Measurements from ENCODE around the gene DMD.
"Not testable (repeated sequence)": the region's sequence is repeated elsewhere in the genome, so short reads cannot be mapped to it uniquely, and the experiment has no call there.

Gene DMD

GRCh38 chrX:33211356-33212260 lies at the start of gene DMD:
TSS of gene DMD (minus strand) at chrX:33211549. CDS start at chrX:33211312, 237 bp downstream.
- no peak for DNase-seq

DNA sequence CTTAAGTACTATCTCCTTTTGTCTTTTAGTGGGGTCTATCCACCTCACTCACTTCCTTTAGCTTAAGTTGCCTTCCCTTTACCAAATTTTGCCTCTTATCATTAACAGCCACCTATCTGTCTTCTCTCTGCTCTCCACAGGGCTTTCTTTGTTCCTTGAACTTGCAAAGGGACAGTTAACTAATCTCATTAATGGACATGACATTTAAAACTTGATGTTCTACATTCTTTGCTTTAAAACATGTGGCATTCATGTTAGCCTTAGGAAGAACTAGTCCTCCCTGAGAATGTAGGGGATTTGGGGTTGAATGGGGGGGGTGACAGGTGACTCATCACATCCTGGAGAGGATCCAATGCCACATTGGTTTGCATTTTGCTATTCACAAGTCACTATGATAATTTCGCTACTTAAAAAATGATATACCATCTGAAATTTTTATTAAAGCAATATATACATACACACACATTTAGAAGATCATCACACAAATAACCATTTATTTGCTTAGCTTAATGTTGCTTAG lies 41.0 kb upstream of the DMD start:
- no peak for DNase-seq

DNA sequence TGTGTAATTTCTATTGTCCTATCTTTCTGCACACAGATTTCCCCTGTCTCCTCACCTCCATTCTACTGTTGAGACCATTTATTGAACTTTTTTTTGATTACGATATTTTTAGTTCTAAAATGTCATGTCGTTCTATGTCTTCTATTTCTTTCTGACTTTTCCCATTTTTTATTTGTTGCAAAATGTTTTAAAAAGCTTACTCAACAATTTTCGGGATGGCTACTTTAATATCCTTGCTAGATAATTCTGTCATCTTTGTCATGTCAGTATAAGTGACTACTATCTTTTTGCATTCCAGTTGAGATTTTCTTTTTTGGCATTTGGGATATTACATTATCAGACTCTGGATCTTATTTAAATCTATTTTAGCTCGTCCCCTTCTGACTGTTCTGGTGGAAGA lies 7.5 kb upstream of the DMD start:
- DNase-seq = no peak

DNA sequence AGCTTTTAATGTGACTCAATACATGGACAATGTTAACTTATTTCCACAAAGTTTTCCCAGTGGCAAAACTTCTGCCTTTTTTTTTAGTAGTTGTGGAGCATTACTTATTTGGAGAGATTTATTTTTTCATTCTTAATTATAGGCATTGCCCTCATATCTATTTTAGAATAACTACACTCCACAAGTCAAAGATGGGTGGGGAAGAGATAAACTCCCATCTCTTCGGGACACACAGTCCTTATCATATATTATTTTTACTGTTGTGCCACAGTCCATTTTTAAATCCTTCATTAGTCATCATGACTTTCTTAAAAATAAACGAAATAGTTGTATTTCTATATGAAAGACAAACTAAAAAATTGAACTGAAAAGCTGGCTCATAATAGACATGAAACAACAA lies 1.2 kb downstream of the DMD start:
- DNase-seq = no peak

DNA sequence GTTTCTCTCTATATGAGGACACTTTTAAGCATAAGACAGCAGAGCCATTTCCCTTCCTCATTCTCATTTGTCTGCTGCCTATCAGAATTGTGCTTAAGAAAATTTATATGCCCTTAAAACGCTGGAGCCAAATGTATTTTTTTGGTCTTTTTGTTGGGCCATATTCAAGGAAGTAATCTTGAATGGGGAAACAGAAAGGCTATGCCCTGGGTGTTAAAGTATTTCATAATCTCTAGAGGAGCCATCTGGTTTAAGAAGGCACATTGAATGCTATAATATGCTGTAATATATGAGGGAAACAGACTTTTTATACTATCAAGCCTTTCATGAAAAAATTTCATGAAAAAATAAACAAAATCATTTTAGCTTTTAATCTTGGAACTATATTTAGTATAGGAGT lies 4.3 kb downstream of the DMD start:
- DNase-seq = no peak

- no peak for DNase-seq
Observed at GRCh38 chrX:33205321-33205720, 6.0 kb downstream of the DMD start.

- DNase-seq = no peak
Observed at GRCh38 chrX:33204889-33205288, 6.5 kb downstream of the DMD start.

DNA sequence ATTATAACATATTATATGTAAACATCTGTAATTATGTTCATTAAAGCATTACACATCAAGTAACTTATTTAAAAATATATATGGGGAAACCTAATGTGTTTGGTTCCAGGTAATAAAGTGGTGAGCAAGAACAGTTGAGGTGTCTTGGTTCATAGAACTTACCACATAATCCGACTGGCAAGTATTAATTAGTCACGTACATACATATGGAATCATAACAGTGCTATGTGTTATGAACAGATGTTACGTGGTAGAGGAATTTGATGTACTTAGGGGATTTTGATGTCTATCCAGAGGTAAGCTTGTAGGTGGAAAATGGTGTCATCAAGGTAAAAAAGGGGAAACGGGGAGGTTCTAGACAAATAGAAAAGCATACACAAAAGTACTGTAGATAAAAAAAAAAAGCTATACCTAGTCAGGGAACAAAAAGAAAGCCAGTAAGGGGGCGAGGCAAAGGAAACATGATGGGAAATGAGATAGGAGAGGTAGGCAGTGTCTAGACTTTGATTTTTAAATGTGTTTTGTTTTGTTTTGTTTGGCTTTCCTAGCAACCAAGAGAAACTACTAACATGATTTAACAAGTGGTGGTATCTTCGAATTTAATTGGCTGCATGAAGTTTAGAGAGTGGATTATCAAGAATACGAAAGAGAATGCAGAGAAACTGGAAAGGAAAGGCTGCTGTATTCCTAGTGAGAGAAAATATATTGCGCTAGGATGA lies 12.6 kb downstream of the DMD start:
- DNase-seq = no peak

- no peak for DNase-seq
Observed at GRCh38 chrX:33195698-33196097, 15.7 kb downstream of the DMD start.

DNA sequence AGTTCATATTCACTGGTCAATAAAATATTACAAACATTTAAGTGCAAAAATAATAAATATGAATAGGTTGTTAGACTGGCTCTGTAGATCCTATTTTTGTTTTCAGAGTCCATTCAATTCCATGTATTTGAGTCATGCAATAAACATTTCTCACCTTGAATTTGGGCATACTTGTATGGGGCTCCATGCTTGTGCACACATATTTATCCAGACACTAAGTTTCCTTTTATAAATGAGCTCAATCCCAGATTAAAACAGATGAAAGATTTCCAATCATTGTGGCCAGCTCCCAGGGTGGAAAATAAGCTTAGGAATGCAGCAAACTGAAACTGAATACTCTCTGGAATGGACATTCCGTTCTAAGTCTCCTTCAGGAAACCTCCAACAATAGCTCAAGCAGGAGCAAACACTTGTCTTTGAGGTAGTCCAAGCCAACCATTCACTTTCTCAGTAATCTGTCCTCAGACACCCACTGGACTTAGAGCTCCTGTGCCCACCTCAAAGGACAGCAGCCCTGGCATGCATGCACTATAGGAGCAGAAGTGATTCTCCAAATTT lies 16.4 kb downstream of the DMD start:
- DNase-seq = no peak

DNA sequence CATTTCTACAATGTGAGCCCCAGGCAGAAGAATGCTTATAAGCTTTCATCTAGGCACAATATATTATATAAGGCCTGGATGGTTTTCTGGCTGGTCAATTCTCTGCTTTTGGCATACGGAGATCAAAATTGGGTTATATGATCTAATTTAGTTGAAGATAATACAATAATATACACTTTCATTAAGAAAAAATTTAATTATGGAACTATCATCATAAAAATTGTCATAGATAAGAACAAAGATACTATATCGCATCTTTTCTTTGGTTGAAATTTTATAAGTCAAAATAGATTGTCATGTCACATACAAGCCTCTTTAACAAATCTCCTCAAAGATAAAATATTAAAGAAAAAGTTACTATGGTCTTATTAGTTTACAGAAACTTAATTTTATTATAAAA lies 17.1 kb downstream of the DMD start:
- DNase-seq = no peak

GRCh38 chrX:33190016-33190415 lies 21.3 kb downstream of the DMD start:
- no peak for DNase-seq

DNA sequence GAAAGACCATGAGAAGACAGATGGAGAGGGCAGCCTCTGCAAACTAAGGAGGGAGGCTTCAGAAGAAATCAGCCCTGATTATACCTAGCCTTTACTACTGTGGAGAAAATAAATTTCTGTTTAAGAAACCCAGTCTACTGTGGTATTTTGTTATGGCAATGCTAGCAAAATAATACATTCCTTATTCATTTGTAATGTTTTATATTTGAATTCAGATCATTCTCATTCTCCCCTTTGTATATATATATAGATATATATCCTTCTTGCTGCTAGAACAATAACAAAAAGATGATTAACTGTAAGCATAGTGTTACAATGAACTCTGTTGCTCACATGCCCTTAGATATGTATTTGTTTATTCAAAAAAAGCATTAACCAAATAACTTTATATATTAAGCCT lies 22.5 kb downstream of the DMD start:
- no peak for DNase-seq

- no peak for DNase-seq
Observed at GRCh38 chrX:33188286-33188685, 23.1 kb downstream of the DMD start.

GRCh38 chrX:33184803-33185202 lies 26.5 kb downstream of the DMD start:
- not testable (repeated sequence) for DNase-seq

DNA sequence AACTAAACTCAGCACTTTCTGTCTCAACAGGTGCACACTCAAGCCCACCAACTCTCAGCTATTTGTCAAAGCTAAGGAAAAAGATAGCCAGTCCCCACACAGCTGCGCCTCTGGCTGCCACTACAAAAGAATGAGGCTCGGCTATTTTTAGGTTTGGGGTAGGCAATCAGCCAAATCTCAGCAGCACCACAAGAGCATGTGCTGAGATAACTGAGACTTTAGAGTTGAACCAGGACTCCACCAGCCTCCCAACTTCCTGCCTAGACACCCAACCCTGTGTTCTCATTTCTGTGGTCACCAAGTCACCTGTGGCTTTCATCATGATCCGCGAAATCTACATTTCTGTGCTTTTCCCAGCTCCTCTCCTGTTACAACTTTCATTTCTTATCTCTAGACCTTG lies 28.0 kb downstream of the DMD start:
- no peak for DNase-seq

DNA sequence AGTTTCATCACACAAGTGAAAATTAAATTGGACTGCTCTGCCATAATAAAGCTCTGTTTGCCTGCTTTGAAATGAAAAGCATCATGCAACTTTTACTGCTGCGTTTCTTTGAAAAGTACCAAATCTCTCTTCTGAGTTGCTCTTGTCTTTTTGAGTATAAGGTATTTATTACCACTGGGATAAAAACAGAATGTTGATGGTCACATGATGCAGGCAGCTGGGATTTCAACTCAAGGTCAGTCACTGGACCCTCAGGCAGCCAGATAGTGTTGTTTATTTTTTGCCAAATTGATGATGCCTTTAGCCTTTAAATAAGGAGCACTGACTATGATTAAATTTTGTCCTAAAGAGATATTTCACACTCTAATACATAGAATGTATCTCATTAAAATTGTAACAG lies 32.7 kb downstream of the DMD start:
- DNase-seq = no peak

GRCh38 chrX:33178218-33178617 lies 33.1 kb downstream of the DMD start:
- no peak for DNase-seq

DNA sequence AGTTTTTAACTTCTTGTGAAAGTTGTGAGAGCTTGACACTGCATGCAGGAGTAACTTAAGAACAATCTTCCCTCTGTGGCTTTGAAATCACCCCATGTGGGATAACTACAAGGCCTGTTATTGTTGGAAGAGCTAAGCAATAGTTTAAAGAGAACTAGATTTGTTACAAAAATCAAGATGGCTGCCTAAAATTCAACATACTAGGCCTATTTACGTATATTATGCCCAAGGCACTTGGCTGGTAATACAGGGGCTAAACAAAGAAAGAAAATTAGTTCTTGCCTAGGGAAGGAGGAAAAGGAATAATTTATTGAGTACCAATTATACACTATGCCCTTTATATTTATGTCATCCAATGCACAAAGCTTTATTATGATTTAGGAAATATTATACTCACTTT lies 36.1 kb downstream of the DMD start:
- DNase-seq = no peak

- DNase-seq = no peak
Observed at GRCh38 chrX:33171041-33171440, 40.3 kb downstream of the DMD start.

DNA sequence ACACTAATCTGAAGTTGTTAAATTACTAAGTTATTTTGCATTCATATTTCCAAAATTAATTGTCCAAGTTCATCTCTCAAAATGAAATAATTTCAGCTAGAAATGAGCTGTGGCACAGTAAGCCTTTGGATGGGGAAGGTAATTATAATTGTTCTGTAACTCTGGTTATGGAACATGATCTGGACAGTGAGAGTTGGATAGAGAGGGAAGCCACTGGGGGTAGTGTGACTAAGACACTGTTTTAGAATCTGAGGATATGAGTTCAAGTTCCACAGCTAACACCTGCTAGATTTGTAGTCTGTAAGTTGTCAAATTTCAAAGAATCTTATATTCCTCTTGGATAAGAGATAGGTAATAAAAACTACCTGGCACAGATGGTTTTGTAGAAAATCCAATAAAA lies 49.5 kb downstream of the DMD start:
- no peak for DNase-seq

GRCh38 chrX:33160273-33160672 lies 51.1 kb downstream of the DMD start:
- no peak for DNase-seq

DNA sequence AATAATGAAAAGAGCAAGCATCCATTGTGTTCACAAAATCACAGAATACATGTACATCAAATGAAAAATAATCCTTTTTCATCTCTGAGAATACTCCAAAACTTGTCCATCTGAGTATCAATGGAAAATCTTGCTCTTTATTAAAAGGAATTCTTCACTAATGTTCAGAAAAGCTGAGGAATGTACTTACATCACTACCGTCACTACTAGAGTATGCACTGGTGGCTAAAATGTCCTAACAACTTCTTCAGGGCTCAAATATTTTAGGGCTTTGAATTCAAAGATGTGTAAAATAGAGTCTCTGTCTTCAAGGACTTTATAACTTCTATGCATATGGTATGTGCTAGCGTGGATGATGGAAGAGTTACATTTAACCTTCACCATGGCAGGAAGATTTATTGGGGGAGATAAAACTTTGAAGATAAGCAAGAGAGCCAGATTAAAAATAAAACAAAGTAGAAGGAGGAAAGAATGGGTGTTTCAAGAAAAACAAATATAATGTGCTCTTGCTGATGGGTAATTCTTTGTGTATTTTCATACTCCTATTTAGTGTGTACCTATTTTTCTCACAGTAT lies 55.1 kb downstream of the DMD start:
- no peak for DNase-seq
